Activated CD4-positive, alpha-beta memory T cell treated with anti-CD3 and anti-CD28 coated beads, Interleukin-2, amount 10 ng/mL, durations not matched to agents 7 days and 5 days (primary cell): ENCODE data around the gene DGCR8. TPM values are rescaled to one million over a fixed set of nuclear protein-coding genes. Genes with fewer than 3 reads are reported as not detected.

Source experiments
- CTCF ChIA-PET: fragments of 350-600 bp; sonication (Branson Sonifier 250); formaldehyde crosslinking; loops from one replicate; lab custom pipeline; 2021; ENCODE audit warnings: antibody characterized with exemption, inconsistent platforms; lab: Charles Lee
- POLR2A ChIA-PET: fragments of 350-600 bp; sonication (Branson Sonifier 250); formaldehyde crosslinking; loops from one replicate; lab custom pipeline; 2021; ENCODE audit warnings: antibody characterized with exemption; lab: Charles Lee
- DNase-seq: peaks from one replicate; pipeline ENCODE4 v3.0.0-alpha.2; 2020
- H3K27ac Mint-ChIP-seq: one replicate; pipeline ENCODE4 v1.8.0; 2021; ENCODE audit warnings: mild to moderate bottlenecking, mixed read lengths
- H3K27me3 Mint-ChIP-seq: one replicate; pipeline ENCODE4 v1.8.0; 2021; ENCODE audit warnings: mixed read lengths
- H3K36me3 Mint-ChIP-seq: one replicate; pipeline ENCODE4 v1.8.0; 2021; ENCODE audit warnings: low read depth, mixed read lengths
- H3K4me1 Mint-ChIP-seq: one replicate; pipeline ENCODE4 v1.8.0; 2021; ENCODE audit warnings: mixed read lengths
- H3K4me3 Mint-ChIP-seq: one replicate; pipeline ENCODE4 v1.8.0; 2021; ENCODE audit warnings: mild to moderate bottlenecking, mixed read lengths
- H3K9me3 Mint-ChIP-seq: one replicate; pipeline ENCODE4 v1.8.0; 2021; ENCODE audit warnings: mixed read lengths
- total RNA-seq, 2 experiments: library from RNA; stranded (reverse); gene quantifications; one replicate each; pipeline ENCODE4 v1.2.3, GENCODE V29; 2021

The DGCR8 gene
- total RNA-seq, 2 experiments from 2014 or later: 40.4 to 41.1 TPM

GRCh38 chr22:20112623-20113511 lies 32.8 kb downstream of the DGCR8 start:
- Mint-ChIP-seq H3K9me3 (no peaks in the 10 kb centered on the region), H3K36me3 (peaks cover 51% of the 10 kb centered on the region), H3K27me3 (no peaks in the 10 kb centered on the region), H3K27ac (no peak overlapping the region), H3K4me3 (no peak overlapping the region), H3K4me1 (peaks cover 28% of the 10 kb centered on the region)
- DNase-seq: no peak
- ChIA-PET POLR2A (interaction anchor here (0.8 to 3.9 kb wide), 2 partner anchors 11 kb away, joined by 3 to 21 read pairs; no protein-coding TSS in a partner anchor), CTCF (interaction anchor here (1.3 kb wide), 1 partner anchor 12 kb away, joined by 4 read pairs; no protein-coding TSS in a partner anchor)

DNA sequence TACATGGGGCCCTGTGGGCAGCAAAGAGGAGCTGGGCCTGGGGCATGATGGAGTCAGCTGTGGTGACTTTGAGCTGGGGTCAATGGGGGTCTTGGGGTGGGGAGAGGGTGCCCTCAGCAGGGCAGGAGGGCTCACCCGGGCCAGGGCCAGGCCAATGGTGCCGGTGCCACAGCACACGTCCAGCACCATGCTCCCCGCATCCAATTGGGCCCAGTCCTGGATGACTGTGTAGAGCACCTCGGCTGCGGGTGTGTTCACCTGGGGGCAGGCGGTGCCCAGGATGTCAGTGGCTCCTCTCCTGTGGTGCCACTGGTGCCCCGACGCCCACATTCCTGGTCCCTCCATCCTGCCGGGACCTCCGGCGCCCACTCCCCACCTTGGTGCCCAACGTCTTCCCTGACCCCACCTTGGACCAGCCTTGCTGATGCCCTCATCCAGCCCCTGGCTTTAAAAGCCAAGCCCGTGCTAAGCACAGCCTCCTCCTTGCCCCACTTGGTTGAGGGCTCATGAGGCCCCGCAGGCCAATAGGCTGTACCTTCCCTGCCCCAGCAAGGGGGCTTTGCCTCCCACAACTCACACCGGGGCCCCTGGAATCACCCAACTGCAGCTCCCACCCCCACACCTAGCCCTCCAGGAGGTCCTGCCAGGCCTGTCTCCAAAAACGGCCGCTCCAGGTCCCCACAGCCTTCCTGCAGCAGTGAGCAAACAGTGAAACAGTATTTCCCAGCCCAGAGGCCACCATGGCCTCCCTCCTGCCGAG lies 33.7 kb downstream of the DGCR8 start:
- H3K4me3 Mint-ChIP-seq: peak overlapping the region; percentile 28
- ChIA-PET POLR2A (interaction anchor here (3.9 kb wide), 1 partner anchor 11 kb away, joined by 21 read pairs; no protein-coding TSS in a partner anchor), CTCF (no interaction called here)
- peaks cover 51% of the 10 kb centered on the region for H3K36me3 Mint-ChIP-seq
- DNase-seq: no peak
- H3K27ac Mint-ChIP-seq: peak overlapping the region; percentile 52
- H3K4me1 Mint-ChIP-seq: peaks cover 35% of the 10 kb centered on the region
- H3K27me3 Mint-ChIP-seq: no peaks in the 10 kb centered on the region
- H3K9me3 Mint-ChIP-seq: no peaks in the 10 kb centered on the region

DNA sequence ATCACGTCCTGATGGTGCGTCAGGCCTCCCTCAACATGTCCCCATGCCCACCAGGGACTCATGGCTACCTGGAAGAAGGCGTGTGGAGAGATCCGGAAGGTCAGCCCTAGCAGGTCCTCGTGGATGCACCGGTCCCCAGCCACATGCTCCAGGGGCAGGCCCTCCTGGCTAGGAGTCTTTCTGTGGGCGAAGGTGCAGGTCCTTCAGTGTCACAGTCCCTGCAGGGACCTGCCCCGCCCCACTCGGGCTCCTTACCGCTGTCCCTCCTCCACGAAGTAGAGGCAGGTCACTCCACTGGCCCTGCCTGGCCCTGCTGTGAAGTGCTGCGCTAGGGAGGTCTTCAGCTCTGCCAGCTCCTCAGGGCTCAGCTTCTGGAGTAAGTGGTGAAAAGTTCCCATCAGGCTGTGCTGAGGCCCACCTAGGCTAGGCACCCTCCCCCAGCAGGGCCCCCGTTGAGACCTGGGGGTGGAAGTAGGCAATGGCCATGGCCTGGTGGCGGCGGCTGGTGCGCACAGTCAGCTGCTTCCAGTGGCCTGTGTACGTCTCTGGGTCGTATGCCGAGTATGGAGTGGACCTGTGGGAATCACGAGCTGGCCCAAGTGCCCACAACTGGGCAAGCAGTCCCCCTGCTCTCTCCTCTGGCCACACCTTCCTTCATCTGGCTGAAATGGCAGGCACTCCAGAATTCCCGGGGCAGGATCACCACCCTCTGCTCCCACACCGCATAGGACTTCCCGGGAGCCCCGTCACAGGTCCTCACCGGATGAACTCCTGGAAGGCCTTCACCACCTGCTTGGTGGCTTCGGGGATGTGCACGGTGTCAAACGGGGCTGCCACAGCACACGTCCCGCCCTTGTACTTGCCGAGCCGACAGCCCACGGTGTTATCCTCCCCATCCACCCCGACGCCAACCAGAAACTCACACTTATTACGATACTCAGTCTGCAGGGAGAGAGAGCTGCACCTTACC lies 34.8 kb downstream of the DGCR8 start:
- Mint-ChIP-seq H3K4me3 (peak overlapping the region; percentile 84), H3K36me3 (peaks cover 59% of the 10 kb centered on the region), H3K9me3 (no peaks in the 10 kb centered on the region), H3K27me3 (no peaks in the 10 kb centered on the region), H3K27ac (peak overlapping the region; percentile 52), H3K4me1 (peaks cover 45% of the 10 kb centered on the region)
- CTCF ChIA-PET: no interaction called here
- no peak for DNase-seq
- POLR2A ChIA-PET: interaction anchor here (1.7 to 5.5 kb wide), 3 partner anchors 8 to 19 kb away, joined by 6 to 56 read pairs (median 35); partner anchors contain the start of gene ZDHHC8

DNA sequence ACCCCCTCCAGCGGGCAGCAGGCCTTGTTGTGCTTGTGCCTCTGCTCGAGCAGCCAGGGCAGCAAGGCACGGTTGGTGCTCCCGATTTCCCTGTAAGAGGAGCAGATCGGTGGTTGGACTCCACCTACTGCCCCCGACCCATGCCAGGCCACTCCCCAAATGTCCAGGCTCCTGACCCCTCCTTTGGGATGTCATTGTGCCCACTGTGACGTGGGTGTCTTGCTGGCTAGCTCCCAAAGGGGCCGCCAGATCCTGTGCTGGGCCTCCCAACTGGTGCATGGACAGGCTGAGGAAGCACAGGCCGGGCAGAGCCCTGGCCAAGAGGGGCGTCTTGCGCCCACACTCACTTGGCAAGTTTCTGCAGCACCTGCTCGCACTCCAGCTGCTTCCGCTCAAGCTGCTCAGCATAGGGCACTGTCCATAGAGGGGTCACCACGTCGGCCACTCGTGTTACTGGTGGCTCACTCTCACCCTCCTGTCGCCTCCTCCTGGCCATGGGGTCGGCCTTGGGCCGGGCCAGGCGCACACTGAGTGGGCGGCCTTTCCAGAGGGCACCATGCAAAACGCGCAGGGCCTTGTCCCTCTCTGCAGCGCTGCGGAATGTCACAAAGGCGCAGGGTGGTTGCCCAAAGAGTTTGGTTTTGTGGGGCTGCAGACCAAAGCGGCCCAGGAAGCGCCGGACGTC lies 35.8 kb downstream of the DGCR8 start, which contains the start of gene RANBP1:
Gene RANBP1 (plus strand): TSS at position 414 of the 685 bp plus-strand sequence. CDS start 81 bp downstream, at position 495.
- no peak for DNase-seq
- Mint-ChIP-seq H3K27me3 (no peaks in the 10 kb centered on the region), H3K27ac (peak within 1 kb of the TSS; percentile 90), H3K36me3 (peaks cover 60% of the 10 kb centered on the region), H3K4me3 (peak within 1 kb of the TSS; percentile 84), H3K4me1 (peaks cover 53% of the 10 kb centered on the region), H3K9me3 (no peaks in the 10 kb centered on the region)
- CTCF ChIA-PET: no interaction called here
- POLR2A ChIA-PET: interaction anchor here (0.9 to 5.5 kb wide), 8 partner anchors 9 to 95 kb away, joined by 3 to 56 read pairs (median 21); partner anchors contain the start of genes TANGO2 and ZDHHC8

DNA sequence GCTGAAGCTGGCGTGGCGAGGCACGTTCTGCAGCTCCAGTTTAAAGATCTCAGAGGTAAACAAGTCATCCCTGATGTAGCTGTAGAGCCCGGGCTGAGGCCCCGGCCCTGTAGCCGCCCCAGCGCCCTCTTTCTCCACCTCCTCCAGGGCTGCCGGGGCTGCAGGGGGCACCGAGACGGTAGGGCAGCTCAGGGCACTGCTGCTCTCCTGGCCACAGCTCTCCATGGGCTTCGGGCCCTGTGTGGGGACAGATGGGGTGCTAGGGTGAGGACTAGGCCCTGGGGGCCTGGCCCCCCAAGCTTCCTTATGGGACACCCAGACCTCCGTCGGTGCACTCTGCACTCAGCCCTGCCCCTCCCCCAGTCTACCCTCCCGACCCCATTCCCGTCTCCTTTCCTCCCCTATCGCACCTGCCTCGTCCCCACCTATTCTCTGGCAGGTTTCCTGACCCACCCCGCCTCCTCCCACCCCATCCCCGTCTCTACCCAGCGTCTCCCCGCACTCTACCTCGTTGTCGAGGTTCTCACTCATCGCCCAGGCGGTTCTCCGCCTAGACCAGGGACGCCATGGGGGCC lies 36.4 kb downstream of the DGCR8 start:
- Mint-ChIP-seq H3K27ac (peak overlapping the region; percentile 90), H3K9me3 (no peaks in the 10 kb centered on the region), H3K4me1 (peaks cover 49% of the 10 kb centered on the region), H3K27me3 (no peaks in the 10 kb centered on the region), H3K4me3 (peak overlapping the region; percentile 84), H3K36me3 (peaks cover 55% of the 10 kb centered on the region)
- ChIA-PET POLR2A (interaction anchor here (0.9 to 5.5 kb wide), 12 partner anchors 9 to 391 kb away, joined by 3 to 56 read pairs (median 6); partner anchors contain the start of genes MED15, TANGO2 and ZDHHC8), CTCF (no interaction called here)
- DNase-seq: no peak

DNA sequence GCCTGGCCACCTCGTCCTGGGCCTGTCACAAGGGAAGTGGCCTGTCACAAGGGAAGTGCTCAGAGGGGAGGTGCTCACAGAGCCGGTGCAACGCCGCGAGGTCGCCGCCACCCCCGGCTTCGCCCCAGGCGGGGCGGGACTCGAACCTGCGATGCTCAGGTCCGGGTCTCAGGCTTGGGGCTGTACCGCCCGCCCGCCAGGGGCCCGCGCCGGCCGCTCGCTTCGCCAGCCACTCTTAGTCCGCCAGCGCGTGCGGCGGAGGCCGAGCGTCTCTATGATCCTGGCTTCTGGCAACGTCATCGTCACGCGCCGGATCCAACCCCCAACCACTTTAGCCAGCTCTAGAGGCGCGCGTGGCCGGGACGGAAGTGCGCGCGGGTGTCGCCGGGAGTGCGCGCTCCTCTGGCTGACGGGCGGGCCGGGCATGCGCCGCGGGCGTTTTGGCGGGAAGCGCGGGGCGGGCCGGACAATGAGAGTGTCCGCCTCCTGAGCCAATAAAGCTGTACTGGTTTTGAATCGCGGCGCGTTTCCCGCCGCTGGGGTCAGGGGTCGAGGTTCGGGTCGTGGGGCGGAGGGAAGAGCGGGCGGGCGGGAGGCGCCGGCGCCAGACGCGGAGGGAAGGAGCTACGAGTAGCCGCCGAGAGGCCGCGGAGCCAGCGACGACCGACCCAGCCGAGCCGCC lies 37.1 kb downstream of the DGCR8 start, which contains the start of gene TRMT2A:
Gene TRMT2A (minus strand): TSS at position 276 of the 682 bp plus-strand sequence. CDS start 320 bp downstream, outside the sequence.
- POLR2A ChIA-PET: interaction anchor here (0.9 to 5.5 kb wide), 15 partner anchors 10 to 392 kb away, joined by 3 to 56 read pairs (median 5); partner anchors contain the start of genes MED15, TANGO2 and ZDHHC8
- no peaks in the 10 kb centered on the region for H3K27me3 Mint-ChIP-seq
- peak within 1 kb of the TSS; percentile 86 for H3K4me3 Mint-ChIP-seq
- peak; percentile 98 for DNase-seq
- CTCF ChIA-PET: interaction anchor here (1.6 to 2.2 kb wide), 2 partner anchors 13 to 16 kb away, joined by 8 to 11 read pairs; no protein-coding TSS in a partner anchor
- H3K9me3 Mint-ChIP-seq: no peaks in the 10 kb centered on the region
- H3K27ac Mint-ChIP-seq: peak within 1 kb of the TSS; percentile 90
- peaks cover 51% of the 10 kb centered on the region for H3K4me1 Mint-ChIP-seq
- peaks cover 59% of the 10 kb centered on the region for H3K36me3 Mint-ChIP-seq

- DNase-seq: peak; percentile 62
- H3K4me1 Mint-ChIP-seq: peaks cover 54% of the 10 kb centered on the region
- peak overlapping the region; percentile 81 for H3K27ac Mint-ChIP-seq
- peak overlapping the region; percentile 86 for H3K4me3 Mint-ChIP-seq
- peaks cover 62% of the 10 kb centered on the region for H3K36me3 Mint-ChIP-seq
- no peaks in the 10 kb centered on the region for H3K27me3 Mint-ChIP-seq
- CTCF ChIA-PET: interaction anchor here (0.7 to 2.2 kb wide), 3 partner anchors 12 to 17 kb away, joined by 3 to 11 read pairs (median 8); no protein-coding TSS in a partner anchor
- no peaks in the 10 kb centered on the region for H3K9me3 Mint-ChIP-seq
- POLR2A ChIA-PET: interaction anchor here (0.9 to 5.5 kb wide), 15 partner anchors 11 to 392 kb away, joined by 3 to 56 read pairs (median 5); partner anchors contain the start of genes MED15, TANGO2 and ZDHHC8
Measured at GRCh38 chr22:20117633-20118299, 37.7 kb downstream of the DGCR8 start.

- Mint-ChIP-seq H3K27ac (peak overlapping the region; percentile 81), H3K4me1 (peaks cover 54% of the 10 kb centered on the region), H3K4me3 (peak overlapping the region; percentile 86), H3K9me3 (no peaks in the 10 kb centered on the region), H3K27me3 (no peaks in the 10 kb centered on the region), H3K36me3 (peaks cover 62% of the 10 kb centered on the region)
- DNase-seq: no peak
- ChIA-PET CTCF (interaction anchor here (0.7 to 2.2 kb wide), 3 partner anchors 11 to 18 kb away, joined by 3 to 11 read pairs (median 8); no protein-coding TSS in a partner anchor), POLR2A (interaction anchor here (1.1 to 5.5 kb wide), 9 partner anchors 10 to 391 kb away, joined by 3 to 56 read pairs (median 19); partner anchors contain the start of genes TANGO2 and ZDHHC8)
Measured at GRCh38 chr22:20118300-20119020, 38.4 kb downstream of the DGCR8 start.

DNA sequence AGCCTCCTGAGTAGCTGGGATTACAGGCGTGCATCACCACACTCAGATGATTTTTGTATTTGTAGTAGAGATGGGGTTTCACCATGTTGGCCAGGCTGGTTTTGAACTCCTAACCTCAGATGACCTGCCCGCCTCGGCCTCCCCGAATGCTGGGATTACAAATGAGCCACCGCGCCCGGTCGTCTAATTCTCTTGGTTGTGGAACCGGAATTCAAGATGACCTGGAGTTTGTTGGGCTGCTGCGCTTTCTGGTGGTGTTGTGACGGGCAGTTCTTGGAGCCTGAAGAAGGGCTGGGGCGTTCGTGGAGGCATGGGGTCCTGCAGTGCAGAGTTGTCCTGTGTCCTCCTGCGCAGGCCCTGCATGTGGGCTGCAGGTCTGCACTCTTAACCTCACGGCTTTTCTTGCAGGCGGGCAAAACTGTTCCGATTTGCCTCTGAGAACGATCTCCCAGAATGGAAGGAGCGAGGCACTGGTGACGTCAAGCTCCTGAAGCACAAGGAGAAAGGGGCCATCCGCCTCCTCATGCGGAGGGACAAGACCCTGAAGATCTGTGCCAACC lies 41.9 kb downstream of the DGCR8 start:
- POLR2A ChIA-PET: interaction anchor here (1.5 kb wide), 1 partner anchor 9 kb away, joined by 3 read pairs; no protein-coding TSS in a partner anchor

More for the DNA sequence above, 41.9 kb downstream of the DGCR8 start:
- no peak overlapping the region for H3K27ac Mint-ChIP-seq
- CTCF ChIA-PET: interaction anchor here (0.5 kb wide), 1 partner anchor 92 kb away, joined by 4 read pairs; no protein-coding TSS in a partner anchor
- no peak overlapping the region for H3K4me3 Mint-ChIP-seq
- peaks cover 67% of the 10 kb centered on the region for H3K36me3 Mint-ChIP-seq
- H3K27me3 Mint-ChIP-seq: no peaks in the 10 kb centered on the region
- no peaks in the 10 kb centered on the region for H3K9me3 Mint-ChIP-seq
- DNase-seq: no peak
- H3K4me1 Mint-ChIP-seq: peaks cover 37% of the 10 kb centered on the region
